GM10248 (cell line): ENCODE results near the gene CDKL5.

ENCODE experiments used
- CTCF ChIA-PET: fragments of 300-600 bp; sonication (Branson Sonifier 250); formaldehyde crosslinking; extraction: SDS; loops from one replicate; lab custom pipeline; 2021; ENCODE audit warnings: antibody characterized with exemption; lab: Yijun Ruan, JAX
- POLR2A ChIA-PET: fragments of 350-650 bp; sonication (Branson Sonifier 250); formaldehyde crosslinking; extraction: SDS; loops from one replicate; lab custom pipeline; 2020; ENCODE audit warnings: antibody characterized with exemption; lab: Yijun Ruan, JAX
- DNase-seq: peaks from one replicate; pipeline ENCODE4 v3.0.0; 2012; ENCODE audit errors: extremely low spot score
- CTCF ChIP-seq: IDR thresholded peaks from 2 replicates; pipeline ENCODE4 v1.5.1; 2012; ENCODE audit warnings: mild to moderate bottlenecking, low read depth; ENCODE audit errors: extremely low read depth, missing control alignments, control extremely low read depth

The CDKL5 gene

DNA sequence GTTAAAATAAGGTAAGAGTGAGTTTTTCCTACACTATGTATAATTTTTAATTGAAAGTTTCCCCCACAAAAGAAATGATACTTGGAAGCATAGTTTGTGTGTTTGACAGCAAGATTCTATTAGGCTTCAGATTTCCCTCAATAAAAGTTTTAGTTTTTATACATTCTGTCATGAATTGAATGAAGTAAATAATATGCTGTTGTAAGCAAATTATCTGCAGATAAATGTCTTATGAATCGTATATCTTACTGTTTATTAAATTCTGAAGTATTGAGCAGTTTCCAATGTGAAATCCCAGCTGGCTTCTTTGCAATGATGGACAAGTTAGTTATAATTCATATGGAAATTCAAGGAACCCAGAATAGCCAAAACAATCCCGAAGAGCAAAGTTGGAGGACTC is 213.0 kb downstream of the CDKL5 start:
- no peak for DNase-seq
- ChIA-PET POLR2A (no interaction called here), CTCF (no interaction called here)
- no peak for TF ChIP-seq CTCF

DNA sequence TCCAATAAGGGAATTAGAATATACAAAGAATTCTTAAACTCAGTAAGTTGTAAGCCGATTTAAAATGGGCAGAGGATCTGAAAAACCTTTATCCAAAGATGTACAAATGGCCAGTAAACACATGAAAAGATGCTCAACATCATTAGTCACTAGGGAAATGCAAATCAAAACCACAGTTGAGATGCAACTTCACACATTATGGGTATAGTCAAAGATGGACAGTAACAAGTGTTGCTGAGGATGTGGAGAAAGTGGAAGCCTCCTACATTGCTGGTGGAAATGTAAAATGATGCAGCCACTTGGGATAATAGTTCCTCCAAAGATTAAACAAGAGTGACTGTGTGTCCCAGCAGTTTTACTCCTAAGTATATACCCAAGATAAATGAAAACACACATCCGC is 213.9 kb downstream of the CDKL5 start:
- no peak for TF ChIP-seq CTCF
- POLR2A ChIA-PET = no interaction called here

DNA sequence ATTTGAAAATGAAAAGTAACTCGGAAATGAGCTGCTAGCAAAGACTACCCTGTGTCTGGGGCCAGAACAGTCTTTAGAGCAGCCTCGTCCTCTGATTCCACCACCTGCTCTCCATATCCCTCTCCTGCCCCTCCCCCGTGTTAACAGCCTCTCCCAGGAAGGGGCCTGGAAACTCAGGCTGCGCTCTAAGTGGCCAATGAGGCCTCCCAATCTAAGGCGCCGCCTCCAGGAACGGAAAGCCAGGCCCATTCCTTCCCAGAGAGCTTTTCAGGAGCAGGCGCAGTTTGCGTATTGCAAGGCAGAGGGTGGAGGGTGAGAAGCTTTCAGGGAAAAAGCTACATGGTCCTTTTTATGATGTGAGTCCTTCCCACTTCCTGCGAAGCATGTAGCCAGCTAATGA is 215.3 kb downstream of the CDKL5 start:
- CTCF ChIA-PET = interaction anchor here (1.1 to 1.6 kb wide), 2 partner anchors 10 to 43 kb away, joined by 3 read pairs; no protein-coding TSS in a partner anchor
- DNase-seq = no peak
- no peak for TF ChIP-seq CTCF
- POLR2A ChIA-PET = no interaction called here

More for the DNA sequence above, 213.9 kb downstream of the CDKL5 start:
- DNase-seq = no peak
- CTCF ChIA-PET = no interaction called here

DNA sequence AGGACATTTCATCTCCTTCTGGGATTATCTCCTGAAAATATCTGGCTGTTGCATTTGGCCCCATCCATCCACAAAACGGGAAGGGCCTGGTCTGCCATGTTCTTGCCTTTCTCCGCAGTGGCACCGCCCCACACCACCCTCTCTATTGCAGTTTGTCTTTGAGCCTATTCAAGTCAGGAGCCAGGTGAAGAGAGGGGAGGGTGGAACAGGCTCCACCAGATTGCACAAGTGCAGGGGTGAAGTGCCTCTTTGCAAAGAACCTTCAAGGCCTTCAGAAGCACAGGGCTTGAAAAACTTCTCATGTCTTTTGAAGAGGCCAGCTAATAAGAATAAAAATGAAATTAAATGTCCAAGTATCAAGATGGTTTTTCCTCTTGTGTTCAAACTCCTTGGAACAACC is 217.8 kb downstream of the CDKL5 start:
- CTCF ChIA-PET = no interaction called here
- POLR2A ChIA-PET = no interaction called here
- DNase-seq = no peak
- TF ChIP-seq CTCF = no peak

DNA sequence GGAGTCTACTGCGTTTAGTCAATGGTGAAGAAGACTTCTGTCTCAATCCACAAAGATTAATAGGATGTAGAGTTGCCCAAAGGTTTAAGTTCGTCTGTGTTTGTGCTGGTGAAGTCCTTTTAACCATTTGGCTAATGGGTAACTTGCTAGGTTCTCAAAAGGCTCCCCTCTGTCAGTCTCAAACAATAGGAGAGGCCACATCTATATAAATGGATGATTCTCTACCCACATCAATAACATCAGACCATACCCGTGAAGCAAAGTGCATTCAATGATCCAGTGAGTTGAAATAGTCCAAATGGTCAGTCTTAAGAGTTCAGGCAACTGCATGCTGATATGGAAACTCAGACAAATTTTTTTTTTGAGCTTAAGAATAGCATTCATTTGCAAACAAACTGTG is 218.4 kb downstream of the CDKL5 start:
- no peak for DNase-seq
- POLR2A ChIA-PET = no interaction called here
- CTCF ChIA-PET = no interaction called here
- TF ChIP-seq CTCF = no peak

DNA sequence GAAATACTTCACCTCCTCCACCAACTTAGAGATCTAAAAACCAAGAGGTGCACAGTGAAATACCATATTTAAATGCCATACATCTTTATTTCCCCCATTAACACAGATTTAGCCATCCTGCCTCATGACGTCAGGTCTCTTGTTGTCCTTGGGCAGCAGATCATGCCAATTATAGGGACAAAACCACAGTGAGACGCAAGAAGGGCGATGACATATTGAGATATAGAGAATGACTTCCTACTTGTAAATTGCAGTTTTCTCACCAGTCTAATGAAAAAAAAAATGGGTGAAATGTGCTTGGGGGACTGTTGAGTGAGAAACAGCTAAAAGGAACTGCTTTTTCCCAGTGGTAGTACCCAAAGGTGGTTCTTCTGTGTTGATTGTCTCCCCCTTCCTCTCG is 222.2 kb downstream of the CDKL5 start:
- POLR2A ChIA-PET = no interaction called here
- DNase-seq = no peak
- CTCF ChIA-PET = interaction anchor here (1.4 kb wide), 1 partner anchor 15 kb away, joined by 3 read pairs; no protein-coding TSS in a partner anchor
- no peak for TF ChIP-seq CTCF
